Cardiac muscle cell (in vitro differentiated cells and primary cell): ENCODE data around the gene SULT1A2. TPM values are rescaled to one million over a fixed set of nuclear protein-coding genes. Genes with fewer than 3 reads are reported as not detected.

ENCODE experiments used
- DNase-seq, 2 donors: peaks; one replicate each; pipeline versions ENCODE4 v3.0.0 to v3.0.0-alpha.2; 2010 to 2017; ENCODE audit warnings: low read depth in 1 of 2, low spot score in 1 of 2
- H3K27ac ChIP-seq: fragments of 200-600 bp; sonication (generic); 2 replicates; pipeline ENCODE4 v1.5.1; 2016
- H3K27me3 ChIP-seq: fragments of 200-600 bp; sonication (generic); 2 replicates; pipeline ENCODE4 v1.6.0; 2016; ENCODE audit warnings: control low read depth
- H3K36me3 ChIP-seq: fragments of 200-600 bp; sonication (generic); 2 replicates; pipeline ENCODE4 v1.5.1; 2016; ENCODE audit warnings: control low read depth
- H3K4me1 ChIP-seq: fragments of 200-600 bp; sonication (generic); 2 replicates; pipeline ENCODE4 v1.8.1; 2017; ENCODE audit warnings: low read depth, mild to moderate bottlenecking, mixed run types
- H3K4me3 ChIP-seq: fragments of 200-600 bp; sonication (generic); 2 replicates; pipeline ENCODE4 v1.5.1; 2016; ENCODE audit warnings: mild to moderate bottlenecking
- H3K9me3 ChIP-seq: fragments of 200-600 bp; sonication (generic); 2 replicates; pipeline ENCODE4 v1.5.1; 2017; ENCODE audit warnings: low read depth, mild to moderate bottlenecking, control low read depth
- polyA plus RNA-seq: library from polyadenylated mRNA; unstranded; fragments of >200 nt; fragmentation: Nextera tagmentation; extraction: Ambion mirVana; gene quantifications from 2 replicates; pipeline ENCODE4 v1.2.1, GENCODE V29; 2016
- total RNA-seq: library from RNA; depleted of rRNA; stranded (reverse); fragments of >200 nt; gene quantifications from 2 replicates; pipeline ENCODE4 v1.2.3, GENCODE V29; 2016
- TF ChIP-seq, protein P1 (sequence below): IDR thresholded peaks from 2 replicates; pipeline ENCODE4 v1.5.1; 2012; ENCODE audit warnings: low read depth, mild to moderate bottlenecking, low read length

The SULT1A2 gene
- total and polyA plus RNA-seq, 2 experiments from 2014 or later = 0.83 to 1.6 TPM

- H3K27ac ChIP-seq = no peak overlapping the region
- peaks cover 5% of the 10 kb centered on the region for H3K36me3 ChIP-seq
- H3K9me3 ChIP-seq = no peaks in the 10 kb centered on the region
- H3K4me1 ChIP-seq = no peaks in the 10 kb centered on the region
- TF ChIP-seq, protein P1, sequence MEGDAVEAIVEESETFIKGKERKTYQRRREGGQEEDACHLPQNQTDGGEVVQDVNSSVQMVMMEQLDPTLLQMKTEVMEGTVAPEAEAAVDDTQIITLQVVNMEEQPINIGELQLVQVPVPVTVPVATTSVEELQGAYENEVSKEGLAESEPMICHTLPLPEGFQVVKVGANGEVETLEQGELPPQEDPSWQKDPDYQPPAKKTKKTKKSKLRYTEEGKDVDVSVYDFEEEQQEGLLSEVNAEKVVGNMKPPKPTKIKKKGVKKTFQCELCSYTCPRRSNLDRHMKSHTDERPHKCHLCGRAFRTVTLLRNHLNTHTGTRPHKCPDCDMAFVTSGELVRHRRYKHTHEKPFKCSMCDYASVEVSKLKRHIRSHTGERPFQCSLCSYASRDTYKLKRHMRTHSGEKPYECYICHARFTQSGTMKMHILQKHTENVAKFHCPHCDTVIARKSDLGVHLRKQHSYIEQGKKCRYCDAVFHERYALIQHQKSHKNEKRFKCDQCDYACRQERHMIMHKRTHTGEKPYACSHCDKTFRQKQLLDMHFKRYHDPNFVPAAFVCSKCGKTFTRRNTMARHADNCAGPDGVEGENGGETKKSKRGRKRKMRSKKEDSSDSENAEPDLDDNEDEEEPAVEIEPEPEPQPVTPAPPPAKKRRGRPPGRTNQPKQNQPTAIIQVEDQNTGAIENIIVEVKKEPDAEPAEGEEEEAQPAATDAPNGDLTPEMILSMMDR = no peak
- H3K27me3 ChIP-seq = no peaks in the 10 kb centered on the region
- H3K4me3 ChIP-seq = no peak overlapping the region
- DNase-seq = no peak
These were observed 6.2 kb downstream of the SULT1A2 start for GRCh38 chr16:28590384-28591340.

DNA sequence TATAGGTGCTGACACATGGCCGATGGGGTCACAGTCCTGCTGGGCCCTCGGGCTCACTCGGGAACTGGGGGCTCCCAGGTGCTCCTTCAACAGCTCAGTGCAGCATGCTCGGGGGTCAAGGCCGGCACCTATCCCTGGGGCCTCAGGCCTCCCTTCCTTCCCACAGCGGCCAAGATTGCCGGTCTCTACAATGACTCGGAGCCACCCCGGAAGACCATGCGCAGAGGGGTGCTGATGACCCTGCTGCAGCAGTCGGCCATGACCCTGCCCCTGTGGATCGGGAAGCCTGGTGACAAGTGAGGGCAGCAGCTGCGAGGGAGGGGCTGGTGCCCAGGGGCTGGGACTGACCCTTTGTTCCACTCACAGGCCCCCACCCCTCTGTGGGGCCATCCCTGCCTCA lies 6.9 kb downstream of the SULT1A2 start:
- H3K27me3 ChIP-seq = no peaks in the 10 kb centered on the region
- DNase-seq = no peak
- no peaks in the 10 kb centered on the region for H3K4me1 ChIP-seq
- no peak overlapping the region for H3K27ac ChIP-seq
- TF ChIP-seq, protein P1 = no peak
- no peak overlapping the region for H3K4me3 ChIP-seq
- no peaks in the 10 kb centered on the region for H3K9me3 ChIP-seq
- H3K36me3 ChIP-seq = peaks cover 5% of the 10 kb centered on the region

GRCh38 chr16:28589069-28589468 lies 7.8 kb downstream of the SULT1A2 start:
- DNase-seq = no peak
- Histone ChIP-seq H3K4me3 (no peak overlapping the region), H3K9me3 (no peaks in the 10 kb centered on the region), H3K36me3 (peaks cover 5% of the 10 kb centered on the region), H3K4me1 (no peaks in the 10 kb centered on the region), H3K27me3 (no peaks in the 10 kb centered on the region), H3K27ac (no peak overlapping the region)
- TF ChIP-seq, protein P1 = no peak

GRCh38 chr16:28587386-28587785 lies 9.5 kb downstream of the SULT1A2 start:
- Histone ChIP-seq H3K27me3 (no peaks in the 10 kb centered on the region), H3K4me1 (no peaks in the 10 kb centered on the region), H3K36me3 (peaks cover 5% of the 10 kb centered on the region), H3K4me3 (no peak overlapping the region), H3K27ac (no peak overlapping the region), H3K9me3 (no peaks in the 10 kb centered on the region)
- no peak for DNase-seq
- TF ChIP-seq, protein P1 = no peak

DNA sequence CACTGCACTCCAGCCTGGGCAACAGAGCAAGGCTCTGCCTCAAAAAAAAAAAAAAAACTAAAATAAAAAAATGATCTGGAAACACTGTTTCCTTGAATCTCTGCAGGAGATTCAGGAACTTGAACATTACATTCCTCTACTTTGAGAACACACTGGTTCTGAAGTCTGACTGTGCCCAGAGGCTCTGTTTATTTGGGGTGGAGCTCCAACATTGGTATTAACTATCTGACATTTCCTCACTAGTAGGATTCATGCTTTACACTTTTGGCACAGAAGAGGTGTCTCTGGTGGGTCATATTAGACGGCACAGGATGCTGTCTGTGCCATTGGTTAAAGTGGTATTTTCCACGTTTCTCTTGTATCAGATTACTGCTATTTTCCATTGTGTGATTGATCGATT lies 10.4 kb downstream of the SULT1A2 start:
- Histone ChIP-seq H3K27ac (no peak overlapping the region), H3K4me1 (no peaks in the 10 kb centered on the region), H3K4me3 (no peak overlapping the region), H3K9me3 (no peaks in the 10 kb centered on the region), H3K36me3 (peaks cover 5% of the 10 kb centered on the region), H3K27me3 (no peaks in the 10 kb centered on the region)
- DNase-seq = no peak
- TF ChIP-seq, protein P1 = no peak
